HCT116 (cell line): ENCODE results near the gene DLG4. TPM values are rescaled to one million over a fixed set of nuclear protein-coding genes. Genes with fewer than 3 reads are reported as not detected.

Experiments used
- ATAC-seq: fragments of 200-7000 bp; cut with Tn5 transposase; 2 replicates; pipeline ENCODE4 v1.9.1; 2020; ENCODE audit warnings: mild to moderate bottlenecking, moderate library complexity
- BruUV-seq: library from RNA; stranded (reverse); fragments of 400-500 nt; replicated peaks from 2 replicates; lab custom pipeline; 2021; lab: Mats Ljungman, UMichigan
- CTCF ChIA-PET: fragments of 300-600 bp; sonication (Branson Sonifier 250); formaldehyde crosslinking; loops from one replicate; lab custom pipeline; 2021; ENCODE audit warnings: antibody characterized with exemption; lab: Charles Lee
- POLR2A ChIA-PET: fragments of 300-600, 350-600 bp; sonication (Branson Sonifier 250); formaldehyde crosslinking; loops from one replicate; lab custom pipeline; 2021; ENCODE audit warnings: antibody characterized with exemption; lab: Charles Lee
- RAD21 ChIA-PET, 2 experiments: fragments of 300-600 bp; sonication (Branson Sonifier 250); formaldehyde crosslinking; loops; one replicate each; lab custom pipeline; 2023; ENCODE audit warnings: low total read pairs in 2 of 2; ENCODE audit not compliant: uncharacterized antibody in 2 of 2, unreplicated experiment in 2 of 2, low non-redundant PET in 1 of 2; lab: Charles Lee
- DNase-seq: peaks from one replicate; pipeline ENCODE4 v3.0.0-alpha.2; 2010; ENCODE audit warnings: low read depth, low spot score
- H2AFZ ChIP-seq: fragments of 200-600 bp; shearing (Covaris generic), sonication (generic); 2 replicates; pipeline ENCODE4 v1.6.1; 2017; ENCODE audit warnings: low read depth, mixed run types, mixed read lengths, antibody characterized with exemption, low read length; ENCODE audit not compliant: poor library complexity, severe bottlenecking
- H3K27ac ChIP-seq: 2 replicates; pipeline ENCODE4 v1.5.1; 2012; ENCODE audit warnings: low read depth, low read length
- H3K27me3 ChIP-seq: fragments of 200-600 bp; sonication (generic); 2 replicates; pipeline ENCODE4 v1.6.1; 2016; ENCODE audit warnings: mixed run types, low read length, mixed read lengths; ENCODE audit not compliant: insufficient read depth
- H3K36me3 ChIP-seq, 2 experiments: fragments of 200-500 bp in 1 of 2; fragments of 200-600 bp in 1 of 2; sonication (Bioruptor generic) in 1 of 2; sonication (generic) in 1 of 2; 2 replicates each; pipeline versions ENCODE4 v1.5.1 to v1.6.1; 2014 to 2016; ENCODE audit warnings: low read length in 2 of 2, inconsistent platforms in 1 of 2, mixed read lengths in 1 of 2, mixed run types in 1 of 2; ENCODE audit not compliant: insufficient read depth in 2 of 2, control insufficient read depth in 1 of 2
- H3K4me1 ChIP-seq, 2 experiments: fragments of 200-600 bp in 1 of 2; sonication (generic) in 1 of 2; 2 replicates each; pipeline versions ENCODE4 v1.5.1 to v1.6.1; 2012 to 2017; ENCODE audit warnings: low read length in 2 of 2, inconsistent platforms in 1 of 2, mild to moderate bottlenecking in 1 of 2, mixed read lengths in 1 of 2, mixed run types in 1 of 2, moderate library complexity in 1 of 2; ENCODE audit not compliant: insufficient read depth in 2 of 2, control insufficient read depth in 1 of 2
- H3K4me2 ChIP-seq: fragments of 200-600 bp; sonication (generic); 2 replicates; pipeline ENCODE4 v1.6.1; 2017; ENCODE audit warnings: mixed run types, low read length, mixed read lengths
- H3K4me3 ChIP-seq, 2 experiments: fragments of 200-600 bp in 1 of 2; sonication (generic) in 1 of 2; replicated peaks in 1 of 2; 2 replicates each; pipeline ENCODE4 v1.5.1; 2011 to 2016; ENCODE audit warnings: low read length in 2 of 2, control low read depth in 1 of 2, low read depth in 1 of 2, mild to moderate bottlenecking in 1 of 2, mixed read lengths in 1 of 2, mixed run types in 1 of 2
- H3K79me2 ChIP-seq: fragments of 200-600 bp; sonication (generic); 2 replicates; pipeline ENCODE4 v1.6.1; 2017; ENCODE audit warnings: mild to moderate bottlenecking, mixed run types, low read length, moderate library complexity, mixed read lengths; ENCODE audit not compliant: insufficient read depth
- H3K9ac ChIP-seq: fragments of 200-600 bp; sonication (generic); 2 replicates; pipeline ENCODE4 v1.6.1; 2016; ENCODE audit warnings: low read length, mixed read lengths
- H3K9me2 ChIP-seq: fragments of 200-600 bp; sonication (generic), shearing (Covaris generic); 2 replicates; pipeline ENCODE4 v1.6.1; 2017; ENCODE audit warnings: mixed run types, mild to moderate bottlenecking, moderate library complexity; ENCODE audit not compliant: insufficient read depth
- H3K9me3 ChIP-seq, 2 experiments: fragments of 200-500 bp in 1 of 2; fragments of 200-600 bp in 1 of 2; sonication (Bioruptor generic) in 1 of 2; sonication (generic) in 1 of 2; 2 replicates each; pipeline ENCODE4 v1.6.1; 2014 to 2017; ENCODE audit warnings: low read length in 2 of 2, mixed read lengths in 2 of 2, inconsistent platforms in 1 of 2, low read depth in 1 of 2, mild to moderate bottlenecking in 1 of 2, mixed run types in 1 of 2, moderate library complexity in 1 of 2; ENCODE audit not compliant: control insufficient read depth in 1 of 2, insufficient read depth in 1 of 2
- H4K20me1 ChIP-seq: fragments of 200-600 bp; sonication (generic), shearing (Covaris generic); 2 replicates; pipeline ENCODE4 v1.6.1; 2017; ENCODE audit warnings: mixed run types, mild to moderate bottlenecking, moderate library complexity; ENCODE audit not compliant: insufficient read depth
- CTCF ChIP-seq, 3 experiments: fragments of 200-600 bp in 1 of 3; sonication (generic) in 1 of 3; IDR thresholded peaks in 2 of 3; conservative IDR thresholded peaks in 1 of 3; 2 replicates each; pipeline ENCODE4 v1.5.1; 2012 to 2017; ENCODE audit warnings: low read depth in 2 of 3, low read length in 2 of 3, antibody characterized with exemption in 1 of 3, borderline replicate concordance in 1 of 3, control low read depth in 1 of 3, mild to moderate bottlenecking in 1 of 3, mixed read lengths in 1 of 3, mixed run types in 1 of 3, moderate library complexity in 1 of 3; ENCODE audit not compliant: insufficient read depth in 1 of 3
- ELF1 ChIP-seq: IDR thresholded peaks from 2 replicates; pipeline ENCODE4 v1.6.1; 2012; ENCODE audit warnings: low read depth, borderline replicate concordance
- EZH2phosphoT487 ChIP-seq: fragments of 200-600 bp; IDR thresholded peaks from 2 replicates; pipeline ENCODE4 v1.6.1; 2018; ENCODE audit warnings: antibody characterized with exemption, borderline replicate concordance
- FOSL1 ChIP-seq: IDR thresholded peaks from 2 replicates; pipeline ENCODE4 v1.6.1; 2012; ENCODE audit warnings: low read depth
- JUND ChIP-seq: IDR thresholded peaks from 2 replicates; pipeline ENCODE4 v1.6.1; 2012
- intact Hi-C: fragments of 100-400 bp; cut with micrococcal nuclease; formaldehyde crosslinking; loops from 2 replicates; pipeline ENCODE4 v1.10.0; 2022
- total RNA-seq: library from RNA; stranded (reverse); gene quantifications from one replicate; pipeline ENCODE4 v1.2.1, GENCODE V29; 2021; ENCODE audit not compliant: unreplicated experiment

DLG4 gene
- total RNA-seq, 1 experiment from 2014 or later, result 15.0 TPM

GRCh38 chr17:7186241-7186640 lies 33.4 kb downstream of the DLG4 start:
- Histone ChIP-seq H3K9me3 (no peaks in the 10 kb centered on the region), H3K4me1 (no peaks in the 10 kb centered on the region; a peak in 1 of 4 replicates), H3K27ac (no peak overlapping the region), H3K9me2 (no peaks in the 10 kb centered on the region), H4K20me1 (no peaks in the 10 kb centered on the region), H3K4me3 (no peak overlapping the region), H2AFZ (no peak overlapping the region), H3K4me2 (no peak overlapping the region), H3K27me3 (no peaks in the 10 kb centered on the region), H3K36me3 (no peaks in the 10 kb centered on the region), H3K79me2 (no peaks in the 10 kb centered on the region), H3K9ac (no peak overlapping the region)
- TF ChIP-seq JUND (no peak), CTCF (IDR thresholded peaks at IDR 0.05 in 2 of 3, conservative IDR thresholded peaks at IDR 0.05 in 1 of 3; ENCODE audit: borderline replicate concordance in 1 of 3, insufficient read depth in 1 of 3, low read depth in 2 of 3, low read length in 2 of 3) (peak in 2 of 3 experiments; percentile 25 to 36; a peak in 3 of 6 replicates)
- ChIA-PET CTCF (interaction anchor here (0.7 to 1.2 kb wide), 2 partner anchors 9 to 140 kb away, joined by 4 read pairs; no protein-coding TSS in a partner anchor), POLR2A (no interaction called here), RAD21 (no interaction called here)
- DNase-seq (no peak), ATAC-seq (peak; percentile 70)
- BruUV-seq, result no TSS peak
- intact Hi-C loops, result no loop called here

- Histone ChIP-seq H3K9ac (no peak overlapping the region), H3K4me3 (no peak overlapping the region), H3K9me2 (no peaks in the 10 kb centered on the region), H4K20me1 (no peaks in the 10 kb centered on the region), H3K36me3 (no peaks in the 10 kb centered on the region), H3K9me3 (no peaks in the 10 kb centered on the region), H3K4me1 (no peaks in the 10 kb centered on the region; a peak in 1 of 4 replicates), H2AFZ (no peak overlapping the region), H3K4me2 (no peak overlapping the region), H3K27me3 (no peaks in the 10 kb centered on the region), H3K27ac (no peak overlapping the region), H3K79me2 (no peaks in the 10 kb centered on the region)
- ATAC-seq, result no peak
- TF ChIP-seq CTCF (IDR thresholded peaks at IDR 0.05 in 2 of 3, conservative IDR thresholded peaks at IDR 0.05 in 1 of 3; ENCODE audit: borderline replicate concordance in 1 of 3, insufficient read depth in 1 of 3, low read depth in 2 of 3, low read length in 2 of 3) (no peak), FOSL1 (no peak), ELF1 (no peak), EZH2phosphoT487 (no peak)
- intact Hi-C loops, result no loop called here
- RAD21 ChIA-PET, result no interaction called here
- POLR2A ChIA-PET, result no interaction called here
- BruUV-seq, result no TSS peak
- no peak for DNase-seq
- CTCF ChIA-PET, result interaction anchor here (1.0 kb wide), 1 partner anchor 132 kb away, joined by 3 read pairs; no protein-coding TSS in a partner anchor
Observed at GRCh38 chr17:7184647-7185046, 35.0 kb downstream of the DLG4 start.
